ENCODE data around the gene MAP4K2.

MAP4K2 gene

DNA sequence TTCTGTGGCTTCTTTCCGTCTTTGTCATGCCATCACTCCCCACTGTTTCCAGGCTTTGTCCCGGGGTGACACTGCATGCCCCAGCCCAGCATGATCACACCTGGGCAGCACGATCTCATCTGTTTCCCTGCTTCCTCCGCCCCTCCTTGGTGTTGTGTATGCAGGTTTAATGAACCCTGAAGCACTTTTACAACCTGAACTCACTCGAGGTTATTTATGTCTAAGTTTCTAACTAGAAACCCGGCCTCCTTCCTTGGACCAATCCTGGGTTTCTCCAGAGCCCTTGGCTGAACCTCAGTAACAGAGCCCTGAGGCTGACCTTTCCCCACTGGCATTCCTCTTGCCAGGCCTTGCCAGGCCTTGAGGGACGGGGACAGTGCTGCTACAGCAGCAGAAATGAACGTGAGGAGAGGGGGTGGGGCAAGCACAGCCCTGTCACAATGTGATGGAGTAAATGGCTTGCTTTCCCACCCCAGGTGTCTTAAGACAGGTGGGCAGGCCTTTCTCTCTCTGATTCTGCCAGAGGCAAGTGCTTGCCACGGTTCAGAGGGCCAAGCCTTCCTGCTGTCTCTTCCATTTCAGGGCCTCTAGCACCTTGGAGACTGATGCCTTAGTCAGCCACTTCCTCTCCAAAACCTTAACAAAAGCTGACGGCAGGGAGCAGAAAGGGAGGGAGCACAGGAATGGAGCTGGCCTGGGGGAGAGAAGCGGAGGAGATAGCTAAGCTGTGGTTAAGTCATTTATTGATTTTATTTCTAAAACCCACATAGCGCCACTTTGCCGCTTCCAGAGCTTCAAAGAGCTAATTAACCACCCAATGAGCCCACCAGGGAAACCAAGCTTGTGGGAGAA lies 40.1 kb downstream of the MAP4K2 start:
- peaks cover 99% of the 10 kb centered on the region for H3K4me1 Mint-ChIP-seq
- peak overlapping the region; percentile 75 to 89 for H3K27ac Mint-ChIP-seq
- no peak for DNase-seq
- peak overlapping the region; percentile 45 to 65 for H3K4me3 Mint-ChIP-seq
- ATAC-seq, result peak; percentile 2
- H3K9me3 Mint-ChIP-seq, result no peaks in the 10 kb centered on the region
- no peaks in the 10 kb centered on the region for H3K27me3 Mint-ChIP-seq

DNA sequence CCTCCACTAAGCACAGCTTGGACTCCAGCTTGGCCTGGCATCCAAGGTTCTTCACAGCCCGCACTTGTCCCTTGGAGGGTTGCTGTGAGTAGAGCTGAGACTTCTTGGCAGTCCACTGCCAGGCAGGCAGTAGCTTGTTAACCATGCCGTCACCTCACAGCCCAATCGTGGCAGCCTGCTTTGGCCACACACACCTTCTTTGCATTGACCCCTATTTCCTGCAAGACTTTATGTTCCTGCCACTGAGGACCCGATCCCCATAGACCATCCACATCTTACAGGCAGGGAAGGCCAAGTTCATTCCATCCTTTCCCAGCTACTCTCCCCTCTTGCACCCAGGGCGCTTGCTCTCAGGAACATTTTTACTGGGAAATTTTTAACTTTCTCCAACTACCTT lies 40.7 kb downstream of the MAP4K2 start:
- Mint-ChIP-seq H3K4me3 (peak overlapping the region; percentile 11 to 45), H3K27ac (peak overlapping the region in 1 of 2 donors; percentile 88), H3K4me1 (peaks cover 99% of the 10 kb centered on the region), H3K27me3 (no peaks in the 10 kb centered on the region), H3K9me3 (no peaks in the 10 kb centered on the region)
- DNase-seq, result no peak
- no peak for ATAC-seq

GRCh38 chr11:64760759-64761420 lies 42.1 kb downstream of the MAP4K2 start:
- Mint-ChIP-seq H3K27me3 (no peaks in the 10 kb centered on the region), H3K9me3 (no peaks in the 10 kb centered on the region), H3K27ac (peak overlapping the region; percentile 6 to 86), H3K4me3 (peak overlapping the region in 1 of 2 donors; percentile 52), H3K4me1 (peaks cover 88% of the 10 kb centered on the region)
- DNase-seq, result no peak
- ATAC-seq, result peak; percentile 18

GRCh38 chr11:64759722-64760719 lies 43.0 kb downstream of the MAP4K2 start, which contains the start of gene PYGM:
Gene PYGM (minus strand): TSS chr11:64759974. CDS start chr11:64759898, 76 bp downstream.
- ATAC-seq, result peak; percentile 9
- Mint-ChIP-seq H3K4me3 (peak within 1 kb of the TSS in 1 of 2 donors; percentile 33), H3K4me1 (peaks cover 83% of the 10 kb centered on the region)

DNA sequence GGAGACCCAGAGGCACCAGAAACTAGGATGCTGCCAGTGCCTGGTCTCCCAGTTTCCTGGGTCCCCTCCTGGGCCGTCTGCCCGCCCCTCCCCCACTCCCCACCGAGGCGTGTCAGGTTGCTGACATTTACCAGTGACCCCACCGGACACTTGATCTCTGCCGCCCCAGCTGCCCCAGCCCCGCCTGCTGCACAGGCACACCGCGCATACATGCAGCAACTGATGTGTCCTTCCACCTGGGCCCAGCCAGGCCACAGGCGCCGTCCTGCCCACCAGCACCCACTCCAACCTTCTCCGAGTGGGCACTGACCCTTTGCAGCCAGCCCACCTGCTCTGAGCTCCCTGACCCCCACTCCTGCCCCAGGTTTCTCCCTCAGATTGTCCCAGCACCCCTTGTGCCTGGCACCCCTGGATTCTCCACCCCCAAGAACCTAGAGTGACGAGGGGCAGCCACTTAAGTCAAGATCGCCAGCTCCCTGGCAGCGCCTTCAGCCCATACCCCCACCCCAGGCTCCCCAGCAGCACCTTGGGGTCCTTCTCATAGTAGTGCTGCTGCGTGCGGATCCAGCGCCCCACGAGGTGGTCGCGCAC lies 43.8 kb downstream of the MAP4K2 start:
- Mint-ChIP-seq H3K27me3 (no peaks in the 10 kb centered on the region), H3K9me3 (no peaks in the 10 kb centered on the region), H3K27ac (peak overlapping the region in 1 of 2 donors; percentile 93), H3K4me3 (peak overlapping the region in 1 of 2 donors; percentile 31), H3K4me1 (peaks cover 78% of the 10 kb centered on the region)
- ATAC-seq (no peak), DNase-seq (no peak)

More at GRCh38 chr11:64759722-64760719, 43.0 kb downstream of the MAP4K2 start, which contains the start of gene PYGM:
- Mint-ChIP-seq H3K27me3 (no peaks in the 10 kb centered on the region), H3K9me3 (no peaks in the 10 kb centered on the region), H3K27ac (peak within 1 kb of the TSS in 1 of 2 donors; percentile 93)
- no peak for DNase-seq

DNA sequence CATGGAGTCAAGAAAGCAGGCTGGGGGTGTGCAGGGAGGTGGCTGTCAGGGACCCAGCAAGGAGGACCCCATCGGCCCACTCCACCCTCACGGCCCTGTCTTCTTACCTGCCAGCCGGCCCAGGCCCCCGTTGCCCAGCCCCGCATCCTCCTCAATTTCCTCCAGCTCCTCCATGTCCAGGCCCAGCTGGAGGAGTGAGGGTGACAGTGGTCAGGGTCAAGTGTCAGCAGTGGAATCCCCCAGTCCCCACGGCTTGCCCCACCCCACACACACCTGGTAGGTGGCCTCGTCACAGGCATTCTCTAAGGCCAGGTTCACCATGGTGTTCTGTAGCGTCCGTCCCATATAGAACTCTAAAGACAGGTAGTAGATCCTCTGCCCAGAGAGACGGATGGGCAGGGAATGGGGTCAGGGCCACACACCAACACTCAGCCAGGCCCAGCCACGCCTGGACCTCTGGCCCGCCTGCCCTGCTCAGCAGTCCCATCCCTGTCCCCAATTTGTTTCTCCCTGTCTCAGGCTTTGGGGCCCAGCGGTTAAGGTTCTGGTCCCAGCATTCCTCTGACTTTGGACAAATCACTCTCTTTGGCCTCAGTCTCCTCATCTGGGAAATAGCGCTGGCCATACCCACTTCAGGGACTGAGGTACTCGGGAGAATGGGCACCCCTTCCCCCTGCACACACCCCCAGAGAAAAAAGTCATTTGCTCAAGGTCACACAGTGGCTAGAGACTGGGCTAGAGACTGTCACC lies 44.5 kb downstream of the MAP4K2 start:
- Mint-ChIP-seq H3K27ac (peak overlapping the region in 1 of 2 donors; percentile 95), H3K4me1 (peaks cover 77% of the 10 kb centered on the region)

GRCh38 chr11:64757549-64758329 lies 45.3 kb downstream of the MAP4K2 start:
- DNase-seq (no peak), ATAC-seq (no peak)
- Mint-ChIP-seq H3K4me1 (peaks cover 76% of the 10 kb centered on the region), H3K27me3 (no peaks in the 10 kb centered on the region), H3K4me3 (no peak overlapping the region), H3K27ac (peak overlapping the region; percentile 37 to 95), H3K9me3 (no peaks in the 10 kb centered on the region)

More for the DNA sequence above, 44.5 kb downstream of the MAP4K2 start:
- Mint-ChIP-seq H3K9me3 (no peaks in the 10 kb centered on the region), H3K27me3 (no peaks in the 10 kb centered on the region), H3K4me3 (no peak overlapping the region)
- ATAC-seq, result no peak
- no peak for DNase-seq

DNA sequence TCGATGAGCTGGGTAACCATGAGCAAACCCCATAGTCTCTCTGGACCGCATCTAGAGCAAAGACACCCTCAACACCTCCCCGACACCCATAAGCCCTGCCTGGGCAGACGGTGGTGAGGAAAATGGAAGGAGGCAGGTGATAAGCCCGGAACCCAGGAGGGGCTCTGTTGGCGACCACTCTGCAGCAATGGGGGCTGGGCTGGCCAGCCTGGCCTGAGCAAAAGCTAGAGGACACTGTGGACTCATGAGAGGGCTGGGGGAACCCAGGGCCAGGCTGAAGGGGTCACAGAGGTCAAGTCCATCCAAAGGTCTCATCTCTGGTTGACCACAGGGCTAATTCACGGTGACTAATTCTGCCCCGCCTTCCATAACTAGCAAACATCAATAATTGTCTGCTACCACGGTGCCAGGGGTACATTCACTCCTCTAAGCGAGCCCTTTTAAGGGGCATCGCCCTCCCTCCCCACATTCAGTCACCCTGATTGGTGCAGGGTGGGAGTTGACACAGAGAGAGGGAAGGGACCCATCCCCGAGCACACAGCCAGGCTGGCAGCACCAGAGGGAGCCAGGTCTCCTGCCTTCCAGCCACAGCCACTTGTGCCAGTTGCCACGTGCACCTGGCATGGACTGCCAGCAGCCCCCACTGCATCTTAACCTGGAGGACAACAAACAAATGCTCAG lies 47.2 kb downstream of the MAP4K2 start:
- H3K27ac Mint-ChIP-seq, result no peak overlapping the region
- DNase-seq (no peak), ATAC-seq (no peak)
- no peaks in the 10 kb centered on the region for H3K27me3 Mint-ChIP-seq
- H3K4me3 Mint-ChIP-seq, result no peak overlapping the region
- peaks cover 69% of the 10 kb centered on the region for H3K4me1 Mint-ChIP-seq
- no peaks in the 10 kb centered on the region for H3K9me3 Mint-ChIP-seq

GRCh38 chr11:64754919-64755662 lies 47.9 kb downstream of the MAP4K2 start:
- DNase-seq, result no peak
- Mint-ChIP-seq H3K4me1 (peaks cover 69% of the 10 kb centered on the region), H3K27ac (peak overlapping the region in 1 of 2 donors; percentile 7), H3K9me3 (no peaks in the 10 kb centered on the region), H3K27me3 (no peaks in the 10 kb centered on the region), H3K4me3 (no peak overlapping the region)
- ATAC-seq, result no peak

DNA sequence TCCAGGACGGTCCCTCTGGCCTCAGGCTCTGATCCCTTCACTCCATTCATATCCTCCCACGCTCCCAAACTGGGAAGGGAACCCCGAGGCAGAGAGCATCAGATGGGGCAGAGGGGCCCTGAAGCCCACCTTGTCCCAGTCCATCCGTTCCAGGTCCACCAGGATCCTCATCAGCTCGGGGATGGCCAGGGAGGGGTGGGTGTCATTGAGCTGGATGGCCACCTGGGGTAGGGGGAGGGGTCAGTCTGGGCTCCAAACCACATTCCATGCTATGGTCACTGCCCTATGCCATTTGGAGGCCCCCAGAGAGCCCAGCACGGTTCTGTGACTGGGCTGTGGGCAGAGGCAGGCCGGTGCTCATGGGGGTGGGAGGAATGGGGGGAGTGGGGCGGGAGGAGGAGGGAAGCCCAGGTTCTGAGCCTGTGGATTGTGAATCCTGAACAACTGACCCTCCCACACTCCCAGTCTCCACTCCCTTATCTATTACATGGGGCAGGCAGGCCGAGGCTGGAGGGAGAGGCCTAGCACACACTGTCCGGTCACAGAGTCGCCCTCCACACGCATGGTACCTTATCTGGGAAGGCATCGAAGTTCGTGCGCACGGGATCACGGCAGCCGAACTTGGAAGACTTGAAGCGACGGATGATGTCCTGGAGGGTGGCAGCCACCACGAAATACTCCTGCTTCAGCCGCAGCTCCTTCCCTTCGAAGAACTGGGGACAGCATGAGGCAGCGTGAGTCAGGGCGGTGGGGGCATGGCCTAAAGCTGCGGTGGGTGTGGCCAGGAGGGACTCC lies 48.7 kb downstream of the MAP4K2 start:
- Mint-ChIP-seq H3K4me1 (peaks cover 61% of the 10 kb centered on the region), H3K27ac (peak overlapping the region in 1 of 2 donors; percentile 59), H3K9me3 (no peaks in the 10 kb centered on the region), H3K4me3 (no peak overlapping the region), H3K27me3 (no peaks in the 10 kb centered on the region)
- DNase-seq (no peak), ATAC-seq (no peak)

- ATAC-seq (peak; percentile 18), DNase-seq (no peak)
- H3K4me1 Mint-ChIP-seq, result peaks cover 54% of the 10 kb centered on the region
- peak overlapping the region in 1 of 2 donors; percentile 59 for H3K27ac Mint-ChIP-seq
- H3K4me3 Mint-ChIP-seq, result no peak overlapping the region
- no peaks in the 10 kb centered on the region for H3K27me3 Mint-ChIP-seq
- H3K9me3 Mint-ChIP-seq, result no peaks in the 10 kb centered on the region
Measured at GRCh38 chr11:64753380-64754123, 49.5 kb downstream of the MAP4K2 start.
